Right renal cortex interstitium (tissue), 3 donors: ENCODE data around the gene SLC29A3. TPM values are rescaled to one million over a fixed set of nuclear protein-coding genes. Genes with fewer than 3 reads are reported as not detected.

Experiments
- DNase-seq, 3 donors: peaks; one replicate each; pipeline ENCODE4 v3.0.0-alpha.2; 2013; ENCODE audit warnings: low read depth in 3 of 3, low spot score in 2 of 3
- polyA plus RNA-seq, 3 donors: library from polyadenylated mRNA; unstranded; fragments of 120-200 nt; gene quantifications; one replicate each; pipeline ENCODE4 v1.2.1, GENCODE V29; 2013; ENCODE audit not compliant: insufficient read length in 3 of 3

Gene SLC29A3
- polyA plus RNA-seq, 3 donors = 6.3 to 8.0 (median 7.3) TPM

GRCh38 chr10:71299071-71299785, 19.8 kb upstream of the SLC29A3 start:
- DNase-seq = no peak

- DNase-seq = no peak
Observed at GRCh38 chr10:71300555-71301370, 18.3 kb upstream of the SLC29A3 start.

- no peak for DNase-seq
Observed at GRCh38 chr10:71301371-71301916, 17.6 kb upstream of the SLC29A3 start.

GRCh38 chr10:71302451-71302850, 16.6 kb upstream of the SLC29A3 start:
- DNase-seq = no peak

- no peak for DNase-seq
Observed at GRCh38 chr10:71302874-71303568, 16.0 kb upstream of the SLC29A3 start.

GRCh38 chr10:71303569-71303907, 15.5 kb upstream of the SLC29A3 start:
- DNase-seq = no peak

GRCh38 chr10:71304914-71305313, 14.1 kb upstream of the SLC29A3 start:
- DNase-seq = no peak

GRCh38 chr10:71306979-71307378, 12.1 kb upstream of the SLC29A3 start:
- no peak for DNase-seq

GRCh38 chr10:71307469-71308085, 11.5 kb upstream of the SLC29A3 start:
- DNase-seq = no peak

GRCh38 chr10:71308244-71308643, 10.8 kb upstream of the SLC29A3 start:
- no peak for DNase-seq

GRCh38 chr10:71308985-71309384, 10.1 kb upstream of the SLC29A3 start:
- DNase-seq = no peak

GRCh38 chr10:71309919-71310318, 9.1 kb upstream of the SLC29A3 start:
- no peak for DNase-seq

GRCh38 chr10:71312220-71312619, 6.8 kb upstream of the SLC29A3 start:
- DNase-seq = no peak

GRCh38 chr10:71312811-71313789, 6.0 kb upstream of the SLC29A3 start:
- DNase-seq = no peak

- DNase-seq = no peak
Observed at GRCh38 chr10:71314028-71314693, 4.9 kb upstream of the SLC29A3 start.

- no peak for DNase-seq
Observed at GRCh38 chr10:71314694-71315225, 4.3 kb upstream of the SLC29A3 start.

GRCh38 chr10:71316056-71316785, 2.8 kb upstream of the SLC29A3 start:
- no peak for DNase-seq

- no peak for DNase-seq
Observed at GRCh38 chr10:71316786-71317160, 2.3 kb upstream of the SLC29A3 start.
